GM18867 (cell line): ENCODE results near the gene ZNF354C.
"Not testable (repeated sequence)": the region's sequence is repeated elsewhere in the genome, so short reads cannot be mapped to it uniquely, and the experiment has no call there.

Experiments
- ATAC-seq: cut with Tn5 transposase; IDR thresholded peaks from one replicate; pipeline ENCODE4 v1.9.1; 2021; ENCODE audit warnings: mild to moderate bottlenecking, moderate library complexity; ENCODE audit not compliant: unreplicated experiment

The ZNF354C gene

DNA sequence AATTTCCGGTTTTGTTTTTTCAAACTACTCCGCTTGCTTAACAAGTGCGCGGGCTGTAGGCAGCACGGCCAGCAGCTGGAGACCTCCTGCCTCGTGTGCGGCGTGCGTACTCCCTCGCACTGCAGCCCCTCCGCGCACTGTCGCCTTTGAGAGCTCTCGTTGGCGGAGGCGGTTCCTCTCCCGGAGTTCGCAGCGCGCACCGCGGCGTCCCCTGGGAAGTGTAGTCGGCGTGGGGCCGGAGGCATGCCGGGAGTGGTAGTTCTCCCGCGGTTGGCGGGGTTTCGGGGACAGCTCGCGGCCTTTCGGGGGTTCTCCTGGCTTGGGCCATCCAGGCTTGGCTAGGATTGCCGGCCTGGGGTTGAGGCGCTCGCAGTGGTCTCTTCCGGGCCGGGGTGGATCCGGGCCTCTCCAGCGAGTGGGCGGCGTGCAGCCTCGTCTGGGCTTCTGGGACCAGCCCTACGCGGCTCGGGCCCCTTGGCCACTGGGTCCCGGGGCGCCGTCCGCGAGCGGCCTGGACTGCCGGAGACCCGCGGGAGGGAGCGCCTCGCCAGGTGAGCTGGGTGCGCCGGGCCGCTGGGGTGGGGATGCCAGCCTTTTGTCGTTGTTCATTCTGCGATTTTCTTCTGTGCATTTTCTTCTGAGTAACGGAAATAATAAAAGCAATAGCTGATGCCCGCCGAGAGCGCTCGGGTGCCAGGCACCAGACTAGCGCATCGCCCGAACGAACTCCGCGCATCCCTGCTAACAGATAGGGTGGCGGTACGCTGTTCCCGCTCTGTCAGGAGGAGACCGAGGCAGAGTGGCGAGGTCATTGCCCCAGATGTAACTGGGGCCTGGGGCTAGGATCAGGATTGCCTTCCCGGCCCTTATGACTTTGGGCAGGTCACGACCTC lies at the start of gene ZNF354C:
Gene ZNF354C, plus strand, starts transcription at position 258 of the 893 bp plus-strand sequence. CDS start 1,696 bp downstream, outside the sequence.
- no peak for ATAC-seq

DNA sequence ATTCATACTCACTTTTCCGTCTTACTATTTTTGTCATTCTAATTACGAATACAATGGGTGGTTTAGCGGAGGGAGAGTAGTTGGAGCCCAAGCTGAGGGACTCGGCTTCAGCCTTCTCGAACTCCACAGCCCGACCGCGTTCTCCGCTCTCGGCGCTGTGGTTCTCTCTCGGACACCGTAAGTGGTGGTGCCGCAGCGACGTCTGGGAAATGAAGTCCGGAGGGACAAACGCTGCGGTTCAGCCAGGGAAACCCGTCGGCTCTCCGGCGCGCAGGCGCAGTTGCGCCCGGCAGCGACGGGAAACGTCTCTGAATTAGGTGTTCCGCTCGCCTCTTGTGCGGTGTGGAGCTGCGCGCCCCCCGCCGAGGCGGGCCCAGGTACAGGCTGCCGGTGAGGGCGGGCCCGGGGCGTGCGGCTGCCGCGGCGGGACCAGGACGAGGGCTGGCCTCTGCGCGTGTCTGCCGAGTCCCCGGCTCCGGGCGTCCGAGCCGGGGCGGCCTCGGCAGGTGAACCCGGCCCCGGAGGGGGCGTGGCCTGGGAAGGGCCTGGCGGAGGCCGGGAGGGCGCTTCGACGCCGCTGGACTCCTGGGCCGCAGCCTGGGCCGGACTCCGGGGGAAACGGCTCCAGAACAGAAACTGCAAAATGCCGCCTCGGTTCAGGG lies 36.5 kb upstream of the ZNF354C start, which contains the start of gene ZNF879:
Gene ZNF879, plus strand, starts transcription at position 277 of the 662 bp plus-strand sequence. CDS start 1,201 bp downstream, outside the sequence.
- ATAC-seq: peak; percentile 64

DNA sequence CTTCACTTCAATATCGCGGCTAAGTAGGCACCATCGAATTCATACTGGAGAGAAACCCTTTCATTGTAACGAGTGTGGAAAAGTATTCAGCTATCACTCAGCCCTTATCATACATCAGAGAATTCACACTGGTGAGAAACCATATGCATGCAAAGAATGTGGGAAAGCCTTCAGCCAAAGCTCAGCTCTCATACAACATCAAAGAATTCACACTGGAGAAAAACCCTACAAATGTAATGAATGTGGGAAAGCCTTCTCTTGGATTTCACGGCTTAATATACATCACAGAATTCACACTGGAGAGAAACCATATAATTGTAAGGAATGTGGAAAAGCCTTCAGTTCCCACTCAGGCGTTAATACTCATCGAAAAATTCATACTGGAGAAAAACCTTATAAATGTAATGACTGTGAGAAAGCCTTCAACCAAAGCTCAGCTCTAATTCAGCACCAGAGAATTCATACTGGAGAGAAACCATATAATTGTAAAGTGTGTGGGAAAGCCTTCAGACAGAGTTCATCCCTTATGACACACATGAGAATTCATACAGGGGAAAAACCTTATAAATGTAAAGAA lies 27.1 kb upstream of the ZNF354C start:
- ATAC-seq: no peak

DNA sequence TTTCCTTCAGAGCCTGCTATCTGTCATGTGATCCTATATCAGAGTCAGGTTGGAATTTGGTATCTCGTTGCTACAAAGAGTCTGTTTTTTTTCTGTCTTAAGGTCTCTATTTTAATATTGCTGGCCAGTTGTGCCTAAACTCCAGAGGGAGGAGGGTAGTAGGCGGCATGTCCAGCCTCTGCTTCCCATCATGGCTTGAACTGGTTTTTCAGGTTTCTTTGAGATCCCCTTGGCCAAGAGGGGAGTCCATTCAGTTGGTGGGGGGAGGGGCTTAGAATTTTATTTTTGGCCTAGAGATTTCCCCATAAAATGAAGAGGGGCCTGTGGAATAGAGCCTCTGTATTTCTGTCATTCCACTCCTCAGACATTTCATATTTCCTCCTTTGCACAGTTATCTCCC lies 15.4 kb upstream of the ZNF354C start:
- ATAC-seq: no peak

DNA sequence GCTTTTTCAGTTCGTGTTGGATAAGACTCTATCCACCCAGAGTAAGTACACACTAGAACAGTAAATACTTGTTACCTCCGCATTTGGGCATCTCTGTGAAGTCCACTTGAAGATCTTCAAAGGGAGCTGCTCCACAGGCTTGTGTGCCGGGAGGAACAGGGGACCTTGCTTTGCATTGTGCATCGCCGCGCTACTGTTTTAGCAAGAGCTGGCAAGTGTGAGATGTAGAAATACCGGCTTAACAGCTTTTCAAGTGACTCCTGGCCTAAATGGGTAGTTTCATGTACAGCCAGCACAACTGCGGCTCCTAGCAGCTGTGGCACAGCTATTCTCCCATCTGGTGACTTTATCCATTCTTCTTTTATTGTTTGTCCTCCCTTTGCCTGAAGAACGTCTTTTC lies 8.4 kb upstream of the ZNF354C start:
- ATAC-seq: no peak

DNA sequence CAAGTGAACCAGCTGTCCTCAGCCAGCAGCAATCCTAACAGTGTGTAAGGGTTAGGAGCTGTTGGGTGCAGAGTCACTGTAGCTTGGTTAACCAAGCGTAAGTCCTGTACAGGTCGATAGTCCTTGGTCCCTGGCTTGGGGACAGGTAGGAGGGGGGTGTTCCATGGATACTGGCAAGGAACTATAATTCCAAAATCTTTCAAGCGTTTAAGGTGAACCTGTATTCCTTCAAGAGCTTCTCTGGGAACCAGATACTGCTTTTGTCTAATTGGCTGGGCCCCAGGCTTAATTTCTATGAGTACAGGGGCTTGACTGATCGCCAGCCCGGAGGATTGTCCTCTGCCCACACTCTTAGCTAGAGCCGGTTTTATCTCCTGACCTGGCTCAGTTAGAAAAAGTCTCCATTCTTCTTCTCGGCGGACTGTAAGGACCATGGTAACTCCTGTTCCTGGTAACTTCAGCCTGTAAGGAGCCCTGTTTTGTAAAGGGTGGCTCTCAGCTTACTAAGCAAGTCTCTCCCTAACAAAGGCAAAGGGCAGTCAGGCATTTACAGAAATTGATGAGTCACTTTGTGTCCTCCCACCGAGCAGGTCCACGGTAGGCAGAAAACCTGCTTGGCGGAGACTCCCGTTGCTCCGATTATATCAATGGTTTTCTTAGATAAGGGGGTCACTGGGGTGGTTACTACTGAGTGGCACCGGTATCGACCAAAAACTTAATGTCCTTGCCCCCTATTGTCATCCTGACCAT lies 6.0 kb upstream of the ZNF354C start:
- no peak for ATAC-seq

DNA sequence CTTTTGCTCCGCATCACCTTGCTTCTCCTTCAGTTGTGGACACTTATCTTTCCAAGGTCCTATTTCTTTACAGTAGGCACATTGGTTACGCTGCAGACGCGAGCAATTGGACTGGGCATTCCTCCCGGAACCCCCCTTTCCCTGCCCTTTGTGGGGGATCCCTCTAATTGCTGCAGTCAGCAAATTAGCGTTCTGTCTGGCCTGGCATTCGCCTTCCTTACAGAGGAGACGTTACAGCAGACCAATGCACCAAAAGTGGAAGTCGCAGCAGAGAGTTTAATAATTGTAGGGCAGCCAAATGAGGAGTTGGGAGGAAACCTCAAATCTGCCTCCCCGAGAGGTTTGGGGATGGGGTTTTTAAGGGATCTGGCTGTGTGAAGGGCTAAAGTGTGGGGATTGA lies 5.3 kb upstream of the ZNF354C start:
- no peak for ATAC-seq

DNA sequence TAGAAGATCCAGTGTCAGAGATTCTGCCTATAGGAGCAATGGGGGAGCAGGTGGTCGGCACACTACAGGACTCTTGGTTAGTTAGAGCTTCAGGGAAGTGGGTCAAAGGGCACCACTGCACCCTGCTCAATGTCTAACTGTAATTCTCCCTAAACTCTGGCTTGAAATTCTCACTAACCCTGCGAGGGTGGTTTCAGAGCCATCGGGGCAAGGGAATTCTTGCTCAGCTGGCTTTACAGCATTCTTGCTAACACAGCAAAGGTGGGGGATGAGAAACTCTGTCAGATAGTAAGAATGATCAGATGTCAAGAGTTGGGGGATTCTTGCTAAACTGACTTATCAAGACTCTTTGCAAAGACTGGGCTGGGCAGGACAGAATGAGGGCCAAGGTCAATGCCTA lies 4.7 kb upstream of the ZNF354C start:
- ATAC-seq: no peak

DNA sequence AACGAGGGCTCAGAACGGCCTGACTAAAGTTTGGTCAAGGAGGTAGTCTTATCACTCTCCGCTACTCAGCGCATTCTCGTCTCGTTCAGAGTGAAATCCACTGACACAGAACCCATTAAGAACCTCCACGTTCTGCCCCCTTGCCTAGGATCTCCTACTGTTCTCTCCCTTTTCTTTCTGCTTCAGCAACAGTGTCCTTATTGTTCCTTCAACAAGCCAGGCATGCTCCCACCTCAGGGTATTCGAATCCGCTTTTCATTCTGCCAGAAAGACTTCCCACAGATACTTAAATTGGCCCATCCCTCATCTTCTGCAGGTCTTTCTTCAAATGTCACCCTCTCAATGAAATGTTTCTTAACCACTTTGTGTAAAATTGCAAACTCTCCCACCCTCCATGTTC lies 4.3 kb upstream of the ZNF354C start:
- no peak for ATAC-seq

DNA sequence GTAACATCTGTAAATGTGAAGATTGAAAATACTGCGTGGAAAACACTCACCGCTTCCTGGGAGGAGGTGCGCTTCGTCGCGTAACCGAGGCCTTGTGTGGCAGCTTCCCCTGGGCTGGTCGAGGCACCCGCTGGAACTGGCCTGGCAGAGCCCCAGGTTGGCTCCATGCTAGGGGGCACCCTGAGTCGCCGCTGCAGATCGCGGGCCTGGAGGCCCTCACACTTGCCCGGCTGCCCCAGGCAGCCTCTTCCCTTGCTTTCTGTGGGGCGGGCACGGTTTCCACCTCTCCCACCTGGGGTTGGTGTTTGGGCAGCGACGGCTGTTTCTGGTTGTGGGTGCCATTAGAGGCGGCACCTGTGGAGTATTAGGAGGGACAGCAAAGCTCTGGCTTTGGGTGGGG lies 852 bp downstream of the ZNF354C start:
- no peak for ATAC-seq

DNA sequence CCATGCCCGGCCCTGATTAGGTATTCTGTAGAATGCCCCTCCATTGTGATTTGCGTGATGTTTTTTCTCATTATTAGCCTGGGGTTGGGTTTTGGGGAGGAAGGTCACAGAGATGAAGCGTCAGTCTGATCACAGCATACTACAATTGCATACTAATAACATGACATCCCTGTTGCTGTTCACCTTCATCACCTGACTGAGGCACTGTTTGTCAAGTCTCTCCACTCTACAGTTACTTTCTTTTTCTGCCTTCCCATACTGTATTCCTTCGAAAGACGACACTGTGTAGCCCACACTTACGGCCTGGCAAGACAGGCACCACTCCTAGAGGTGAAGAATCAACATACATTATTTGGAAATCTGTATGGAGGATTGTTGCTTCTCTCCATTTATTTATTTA lies 5.5 kb downstream of the ZNF354C start:
- ATAC-seq: no peak

DNA sequence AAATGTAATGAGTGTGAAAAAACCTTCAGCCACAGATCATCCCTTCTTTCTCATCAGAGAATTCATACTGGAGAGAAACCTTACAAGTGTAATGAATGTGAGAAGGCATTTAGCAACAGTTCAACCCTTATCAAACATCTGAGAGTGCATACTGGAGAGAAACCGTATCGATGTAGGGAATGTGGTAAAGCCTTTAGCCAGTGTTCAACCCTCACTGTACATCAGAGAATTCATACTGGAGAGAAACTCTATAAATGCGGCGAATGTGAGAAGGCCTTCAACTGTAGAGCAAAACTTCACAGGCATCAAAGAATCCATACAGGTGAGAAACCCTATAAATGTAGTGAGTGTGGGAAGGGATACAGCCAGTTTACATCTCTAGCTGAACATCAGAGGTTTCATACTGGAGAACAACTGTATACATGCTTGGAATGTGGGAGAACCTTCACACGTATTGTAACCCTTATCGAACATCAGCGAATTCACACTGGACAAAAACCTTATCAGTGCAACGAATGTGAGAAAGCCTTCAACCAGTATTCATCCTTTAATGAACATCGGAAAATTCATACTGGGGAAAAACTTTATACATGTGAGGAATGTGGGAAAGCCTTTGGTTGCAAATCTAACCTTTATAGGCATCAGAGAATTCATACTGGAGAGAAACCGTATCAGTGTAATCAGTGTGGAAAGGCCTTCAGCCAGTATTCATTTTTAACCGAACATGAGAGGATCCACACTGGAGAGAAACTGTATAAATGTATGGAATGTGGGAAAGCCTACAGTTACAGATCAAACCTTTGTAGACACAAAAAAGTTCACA lies 19.2 kb downstream of the ZNF354C start:
- no peak for ATAC-seq

DNA sequence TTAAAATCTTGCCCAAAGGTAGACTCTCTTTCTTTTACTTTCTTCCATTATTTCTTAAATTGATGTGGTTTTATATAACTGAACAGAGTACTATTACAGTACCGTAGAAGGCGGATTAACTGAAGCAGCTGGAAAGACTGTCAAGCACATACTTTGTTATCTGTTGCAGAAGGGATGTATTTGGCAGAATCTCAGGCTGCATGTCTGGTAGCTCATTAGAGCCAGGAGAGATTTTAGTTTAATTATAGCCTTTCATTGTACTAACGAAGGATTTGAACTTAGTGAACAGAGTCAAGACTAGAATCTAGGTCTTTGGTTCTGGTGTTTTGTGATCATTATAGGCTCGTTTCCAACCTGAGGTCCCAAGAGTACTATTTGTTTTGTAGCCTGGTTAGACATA lies 20.6 kb downstream of the ZNF354C start:
- no peak for ATAC-seq

DNA sequence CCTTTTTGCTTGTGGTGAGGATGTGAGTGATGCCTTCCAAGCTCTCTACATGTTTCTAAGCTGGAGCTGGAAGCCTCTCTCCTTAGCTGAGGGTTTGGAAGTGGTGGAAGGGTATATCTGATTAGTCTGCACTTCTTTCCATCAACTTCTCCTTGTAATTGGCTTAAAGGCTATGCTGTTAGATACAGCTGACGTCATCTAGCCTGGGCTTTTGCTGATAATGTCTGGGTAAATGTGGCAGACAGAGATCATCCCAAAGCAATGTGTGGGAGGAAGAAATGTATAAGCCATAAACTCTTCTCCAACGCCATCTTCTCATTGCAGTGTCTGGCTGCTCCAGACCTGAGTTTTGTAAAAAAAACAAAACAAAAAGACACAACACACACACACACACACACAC lies 29.3 kb downstream of the ZNF354C start:
- no peak for ATAC-seq

DNA sequence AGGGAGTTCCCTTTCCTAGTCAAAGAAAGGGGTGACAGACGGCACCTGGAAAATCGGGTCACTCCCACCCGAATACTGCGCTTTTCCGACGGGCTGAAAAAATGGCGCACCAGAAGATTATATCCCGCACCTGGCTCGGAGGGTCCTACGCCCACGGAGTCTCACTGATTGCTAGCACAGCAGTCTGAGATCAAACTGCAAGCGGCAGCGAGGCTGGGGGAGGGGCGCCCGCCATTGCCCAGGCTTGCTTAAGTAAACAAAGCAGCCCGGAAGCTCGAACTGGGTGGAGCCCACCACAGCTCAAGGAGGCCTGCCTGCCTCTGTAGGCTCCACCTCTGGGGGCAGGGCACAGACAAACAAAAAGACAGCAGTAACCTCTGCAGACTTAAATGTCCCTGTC lies 41.1 kb downstream of the ZNF354C start:
- ATAC-seq: not testable (repeated sequence)

DNA sequence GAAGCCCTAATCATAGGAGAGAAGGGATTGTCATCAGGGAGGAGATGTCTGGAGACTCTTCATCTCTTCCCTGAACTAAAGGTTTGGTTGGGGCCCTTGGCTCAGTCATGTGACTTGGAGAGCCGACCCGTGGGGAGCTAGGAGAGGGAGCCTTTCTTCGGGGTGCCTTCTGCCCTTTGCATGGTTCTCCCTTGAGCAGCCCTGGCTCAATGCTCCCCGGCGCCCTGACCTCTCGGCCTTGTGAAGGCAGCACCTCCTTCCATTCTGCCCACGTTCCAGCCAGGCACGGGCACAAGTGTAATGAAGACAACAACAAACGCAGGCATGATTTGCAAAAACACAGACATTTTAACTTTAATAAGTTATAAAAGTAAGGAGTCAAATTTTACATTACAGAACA lies 50.4 kb downstream of the ZNF354C start:
- no peak for ATAC-seq

DNA sequence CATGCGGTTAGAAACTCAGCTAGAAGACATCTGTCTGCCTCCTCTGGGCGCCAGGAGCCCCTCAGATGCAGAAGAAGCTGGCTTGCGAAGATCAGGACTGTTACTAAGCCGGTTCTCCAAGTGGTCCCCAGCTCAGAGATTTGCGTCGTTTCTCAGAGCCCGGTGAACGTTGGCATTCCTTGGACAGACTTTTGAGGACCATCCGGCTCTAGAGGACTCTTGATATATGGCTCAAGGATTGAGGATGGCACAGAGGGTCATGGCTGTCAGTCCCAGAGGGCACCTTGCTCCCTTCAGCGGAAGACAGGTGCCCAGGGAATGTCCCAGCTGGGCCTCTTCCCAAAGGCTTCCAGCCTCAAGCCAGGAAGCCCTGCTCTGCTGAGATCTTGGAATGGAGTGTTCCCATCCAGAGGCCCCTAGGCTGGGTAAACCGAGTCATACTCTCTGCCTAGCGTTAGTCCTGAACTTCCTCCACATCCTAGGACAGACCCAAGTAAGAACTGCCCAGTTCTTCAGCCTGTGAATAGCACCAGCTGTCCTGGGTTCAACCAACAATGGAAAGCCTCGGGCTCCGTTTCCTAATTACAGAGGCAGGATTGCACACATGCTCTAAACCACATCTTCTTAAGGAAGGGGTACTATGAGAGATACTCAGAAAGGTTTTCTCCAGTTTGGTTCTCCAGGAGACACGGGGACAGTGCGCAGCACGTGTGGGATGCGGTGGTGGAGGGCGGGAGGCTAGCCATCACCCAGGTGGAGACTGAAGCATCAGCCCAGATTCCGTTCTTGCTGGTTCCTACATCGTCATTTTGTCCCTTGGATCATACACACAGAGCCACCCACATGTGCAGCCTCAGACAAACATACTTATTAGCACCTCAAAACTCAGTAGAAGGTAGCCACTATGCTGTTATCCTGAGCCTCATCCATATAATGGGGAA lies 51.4 kb downstream of the ZNF354C start:
- ATAC-seq: no peak

DNA sequence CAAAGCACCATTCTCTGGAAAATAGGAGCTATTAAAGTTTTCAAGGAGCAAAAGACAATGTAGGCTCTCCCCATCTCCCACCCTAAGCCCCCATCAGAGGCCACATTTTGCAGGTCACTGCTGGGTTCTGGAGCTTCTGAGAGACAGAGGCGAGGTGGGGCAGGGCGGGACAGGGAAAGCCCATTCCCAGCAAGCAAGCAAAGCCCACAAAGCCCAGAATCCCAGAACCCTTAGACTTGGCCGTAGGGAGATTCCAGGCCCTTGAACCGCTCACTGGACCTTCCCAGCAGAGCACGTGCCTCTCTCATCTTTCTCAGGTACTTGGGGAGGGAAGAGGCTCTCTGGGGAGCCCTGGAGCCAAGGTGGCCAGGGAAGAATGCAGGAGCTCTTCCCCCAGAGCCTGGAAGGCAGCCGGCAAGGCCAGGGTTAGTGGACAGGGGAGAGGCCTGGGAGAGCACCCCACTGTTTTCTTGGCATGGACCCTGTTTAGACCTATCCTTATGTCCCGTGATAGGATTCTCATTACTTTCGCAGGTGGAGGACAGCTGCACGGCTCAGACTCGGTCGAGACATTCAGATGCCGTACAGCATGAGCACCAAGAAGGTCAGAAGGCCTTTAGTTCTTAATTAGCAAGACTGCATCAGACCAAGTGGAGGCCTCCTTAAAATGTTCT lies 52.4 kb downstream of the ZNF354C start:
- ATAC-seq: no peak

DNA sequence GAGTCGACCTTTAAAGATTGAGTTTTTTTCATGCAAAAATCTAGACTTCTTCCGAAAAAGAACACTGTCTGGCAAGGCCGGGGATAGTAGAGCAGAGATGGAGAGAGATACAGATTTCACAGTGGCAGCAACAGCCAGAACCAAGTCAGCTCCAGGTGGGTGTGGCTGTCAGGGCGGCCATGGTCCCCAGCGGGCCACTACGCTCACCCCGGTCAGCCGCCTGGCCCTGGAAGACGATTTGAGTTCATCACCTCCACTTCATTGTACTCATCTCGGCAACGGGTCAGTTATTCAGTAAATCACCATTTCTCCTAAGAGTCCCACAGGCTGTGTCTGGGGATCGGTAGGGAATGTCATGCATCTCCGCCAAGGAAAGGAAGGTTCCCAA lies 53.0 kb downstream of the ZNF354C start:
- ATAC-seq: no peak
